ENCODE data around the gene IGFBP2.

GRCh38 chr2:216671081-216671411 is 37.8 kb downstream of the IGFBP2 start:
- TF ChIP-seq CTCF (IDR thresholded peaks at IDR 0.05) (no peak), ZFX (IDR thresholded peaks at IDR 0.05; ENCODE audit: borderline replicate concordance) (no peak)
